GM12801 (cell line): ENCODE measurements around the gene NDUFA11.

Experiments
- CTCF ChIP-seq: IDR thresholded peaks from one replicate; pipeline ENCODE4 v1.5.1; 2011; ENCODE audit warnings: control low read depth; ENCODE audit not compliant: insufficient read length; ENCODE audit errors: extremely low read depth

NDUFA11 gene

GRCh38 chr19:5914358-5914774 is 10.8 kb upstream of the NDUFA11 start:
- TF ChIP-seq CTCF: no peak

- TF ChIP-seq CTCF: no peak
These were observed 10.3 kb upstream of the NDUFA11 start, which contains the start of gene CAPS for GRCh38 chr19:5913739-5914357. Gene CAPS (plus strand): TSS chr19:5914254. CDS start chr19:5914407, 153 bp downstream.

- no peak for TF ChIP-seq CTCF
These were observed 7.8 kb upstream of the NDUFA11 start for GRCh38 chr19:5911366-5911765.

- TF ChIP-seq CTCF: no peak
These were observed 7.0 kb upstream of the NDUFA11 start for GRCh38 chr19:5910638-5910907.

GRCh38 chr19:5908773-5909442 is 5.3 kb upstream of the NDUFA11 start:
- TF ChIP-seq CTCF: no peak

- no peak for TF ChIP-seq CTCF
These were observed 3.7 kb upstream of the NDUFA11 start for GRCh38 chr19:5907241-5907640.

GRCh38 chr19:5905114-5905778 is 1.7 kb upstream of the NDUFA11 start:
- no peak for TF ChIP-seq CTCF
